ENCODE measurements around the gene ZNF324.
"Not testable (repeated sequence)": the region's sequence is repeated elsewhere in the genome, so short reads cannot be mapped to it uniquely, and the experiment has no call there.

The ZNF324 gene

DNA sequence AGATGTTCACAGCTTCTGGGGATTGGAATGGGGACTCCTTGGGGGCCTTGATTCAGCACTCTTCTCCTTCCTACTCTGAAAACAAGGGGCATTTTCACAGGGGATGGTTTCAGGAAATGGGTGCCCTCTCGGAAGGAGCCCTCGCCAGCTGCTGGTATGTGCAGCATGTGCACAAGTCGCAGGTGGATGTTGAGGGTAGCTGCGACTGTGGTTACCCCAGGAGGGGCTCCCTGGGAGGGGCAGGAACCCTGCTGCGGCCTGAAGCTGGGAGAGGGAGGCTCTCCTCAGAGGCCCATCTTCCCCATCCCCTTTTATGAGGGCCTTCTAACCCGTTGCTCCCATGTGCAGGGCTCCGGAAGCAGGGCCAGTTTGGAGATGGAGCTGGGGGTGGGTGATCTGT is 15.5 kb downstream of the ZNF324 start:
- H3K4ac ChIP-seq (ENCODE audit: low read depth, low read length), result no peak overlapping the region
- H2AK5ac ChIP-seq (ENCODE audit: low read length), result no peak overlapping the region
- no peak overlapping the region for H4K8ac ChIP-seq (ENCODE audit: low read depth, low read length)
- no peak overlapping the region for H2BK5ac ChIP-seq (ENCODE audit: low read length)
- H3K79me2 ChIP-seq (ENCODE audit: control insufficient read depth, insufficient read depth, low read length), result no peaks in the 10 kb centered on the region
- H2BK120ac ChIP-seq (ENCODE audit: low read depth, low read length), result no peak overlapping the region
- no CpG with 5 or more reads among the region's 7 CpGs for WGBS (ENCODE audit: extremely low coverage, insufficient coverage, low lambda C conversion rate)
- H3K4me2 ChIP-seq (ENCODE audit: low read length), result no peak overlapping the region
- no peak overlapping the region for H3K18ac ChIP-seq (ENCODE audit: low read length)
- no peak overlapping the region for H3K27ac ChIP-seq (ENCODE audit: low read depth, low read length)
- H3K4me1 ChIP-seq (ENCODE audit: control insufficient read depth, low read depth, low read length), result no peaks in the 10 kb centered on the region
- H3K23ac ChIP-seq (ENCODE audit: low read length), result no peak overlapping the region
- H3K4me3 ChIP-seq (ENCODE audit: low read length), result no peak overlapping the region
- no peaks in the 10 kb centered on the region for H3K27me3 ChIP-seq (ENCODE audit: insufficient read depth, low read length, poor library complexity)
- H3K9ac ChIP-seq (ENCODE audit: low read length), result no peak overlapping the region
- no peaks in the 10 kb centered on the region for H3K79me1 ChIP-seq (ENCODE audit: low read length)
- H3K36me3 ChIP-seq (ENCODE audit: control insufficient read depth, insufficient read depth, low read length), result no peaks in the 10 kb centered on the region
- H4K5ac ChIP-seq (ENCODE audit: low read length), result no peak overlapping the region
- no peak overlapping the region for H2BK15ac ChIP-seq (replicated peaks; ENCODE audit: low read depth)
- no peak overlapping the region for H3K56ac ChIP-seq (ENCODE audit: low read length)
- DNase-seq, result no peak

DNA sequence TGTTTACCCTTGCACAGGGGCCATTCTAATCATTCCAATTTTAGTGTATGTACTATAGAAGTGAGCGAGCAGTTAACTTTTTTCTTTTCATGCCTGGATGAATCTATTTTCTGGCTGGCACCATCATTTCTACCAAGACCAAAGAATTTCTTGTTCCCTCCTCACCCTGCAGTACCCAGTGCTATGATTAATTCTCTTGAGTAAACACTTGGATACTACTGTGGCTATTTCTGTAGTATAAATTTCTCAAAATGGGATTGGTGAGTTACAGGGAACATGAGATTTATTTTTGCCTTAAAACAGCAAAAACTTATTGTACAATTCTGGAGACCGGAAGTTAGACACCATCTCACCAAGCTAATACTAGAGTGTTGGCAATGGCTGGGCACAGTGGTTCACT is 16.9 kb downstream of the ZNF324 start:
- WGBS (ENCODE audit: extremely low coverage, insufficient coverage, low lambda C conversion rate), result no CpG with 5 or more reads among the region's 2 CpGs
- Histone ChIP-seq H2BK5ac (ENCODE audit: low read length) (no peak overlapping the region), H4K8ac (ENCODE audit: low read depth, low read length) (no peak overlapping the region), H3K4me1 (ENCODE audit: control insufficient read depth, low read depth, low read length) (no peaks in the 10 kb centered on the region), H3K27ac (ENCODE audit: low read depth, low read length) (no peak overlapping the region), H2BK15ac (replicated peaks; ENCODE audit: low read depth) (no peak overlapping the region), H3K27me3 (ENCODE audit: insufficient read depth, low read length, poor library complexity) (no peaks in the 10 kb centered on the region), H3K4me2 (ENCODE audit: low read length) (no peak overlapping the region), H4K5ac (ENCODE audit: low read length) (no peak overlapping the region), H3K79me1 (ENCODE audit: low read length) (no peaks in the 10 kb centered on the region), H3K18ac (ENCODE audit: low read length) (no peak overlapping the region), H3K79me2 (ENCODE audit: control insufficient read depth, insufficient read depth, low read length) (no peaks in the 10 kb centered on the region), H2AK5ac (ENCODE audit: low read length) (no peak overlapping the region), H3K9ac (ENCODE audit: low read length) (no peak overlapping the region), H3K23ac (ENCODE audit: low read length) (no peak overlapping the region), H3K4ac (ENCODE audit: low read depth, low read length) (no peak overlapping the region), H3K56ac (ENCODE audit: low read length) (no peak overlapping the region), H3K36me3 (ENCODE audit: control insufficient read depth, insufficient read depth, low read length) (no peaks in the 10 kb centered on the region), H3K4me3 (ENCODE audit: low read length) (no peak overlapping the region), H2BK120ac (ENCODE audit: low read depth, low read length) (no peak overlapping the region)
- DNase-seq, result no peak

DNA sequence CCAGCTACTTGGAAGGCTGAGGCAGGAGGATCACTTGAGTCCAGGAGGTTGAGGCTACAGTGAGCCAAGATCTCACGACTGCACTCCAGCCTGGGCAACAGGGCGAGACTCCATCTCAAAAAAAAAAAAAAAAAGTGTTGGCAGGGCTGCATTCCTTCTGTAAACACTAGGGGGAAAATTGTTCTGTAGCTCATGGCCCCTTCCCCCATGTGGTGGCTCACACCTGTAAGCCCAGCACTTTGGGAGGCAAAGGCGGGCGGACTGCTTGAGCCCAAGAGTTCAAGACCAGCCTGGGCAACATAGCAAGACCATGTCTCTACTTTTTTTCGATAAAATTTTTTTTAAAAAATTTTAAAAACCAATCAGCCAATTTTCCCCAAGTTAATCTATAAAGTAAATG is 17.5 kb downstream of the ZNF324 start:
- H2BK120ac ChIP-seq (ENCODE audit: low read depth, low read length); H3K4me2 ChIP-seq (ENCODE audit: low read length): not testable (repeated sequence)

DNA sequence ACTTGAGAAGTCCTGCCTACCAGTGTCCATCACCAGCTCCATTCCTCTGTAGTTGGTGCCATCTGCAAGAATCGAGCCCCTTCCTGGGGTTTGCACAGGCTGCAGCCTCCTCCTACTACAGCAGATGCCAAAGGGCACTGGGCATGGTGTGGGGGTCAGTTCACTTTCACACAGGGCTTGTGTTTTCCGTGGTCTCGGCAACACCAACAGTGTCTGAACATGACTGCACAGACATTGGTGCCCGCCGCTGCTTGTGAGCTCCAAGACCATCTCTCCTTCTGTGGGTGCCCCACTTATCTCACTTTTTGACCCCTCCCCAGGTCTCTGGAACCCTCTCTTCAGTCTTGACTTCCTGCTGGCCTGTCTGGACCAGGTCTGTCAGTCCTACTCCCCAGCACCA is 24.5 kb downstream of the ZNF324 start:
- no peak overlapping the region for H2BK15ac ChIP-seq (replicated peaks; ENCODE audit: low read depth)
- no peak overlapping the region for H3K4me2 ChIP-seq (ENCODE audit: low read length)
- DNase-seq, result no peak
- no peaks in the 10 kb centered on the region for H3K79me1 ChIP-seq (ENCODE audit: low read length)
- H3K4me1 ChIP-seq (ENCODE audit: control insufficient read depth, low read depth, low read length), result no peaks in the 10 kb centered on the region
- no peak overlapping the region for H3K4me3 ChIP-seq (ENCODE audit: low read length)
- H2BK5ac ChIP-seq (ENCODE audit: low read length), result no peak overlapping the region
- no peak overlapping the region for H3K4ac ChIP-seq (ENCODE audit: low read depth, low read length)
- no peak overlapping the region for H3K27ac ChIP-seq (ENCODE audit: low read depth, low read length)
- no peak overlapping the region for H4K8ac ChIP-seq (ENCODE audit: low read depth, low read length)
- no peaks in the 10 kb centered on the region for H3K79me2 ChIP-seq (ENCODE audit: control insufficient read depth, insufficient read depth, low read length)
- H3K23ac ChIP-seq (ENCODE audit: low read length), result no peak overlapping the region
- no peak overlapping the region for H3K56ac ChIP-seq (ENCODE audit: low read length)
- no peak overlapping the region for H2BK120ac ChIP-seq (ENCODE audit: low read depth, low read length)
- no peaks in the 10 kb centered on the region for H3K36me3 ChIP-seq (ENCODE audit: control insufficient read depth, insufficient read depth, low read length)
- no peak overlapping the region for H2AK5ac ChIP-seq (ENCODE audit: low read length)
- no peaks in the 10 kb centered on the region for H3K27me3 ChIP-seq (ENCODE audit: insufficient read depth, low read length, poor library complexity)
- no peak overlapping the region for H4K5ac ChIP-seq (ENCODE audit: low read length)
- no peak overlapping the region for H3K9ac ChIP-seq (ENCODE audit: low read length)
- no peak overlapping the region for H3K18ac ChIP-seq (ENCODE audit: low read length)
- WGBS (ENCODE audit: extremely low coverage, insufficient coverage, low lambda C conversion rate), result no CpG with 5 or more reads among the region's 5 CpGs

More for the DNA sequence above, 17.5 kb downstream of the ZNF324 start:
- H3K36me3 ChIP-seq (ENCODE audit: control insufficient read depth, insufficient read depth, low read length); H3K4me1 ChIP-seq (ENCODE audit: control insufficient read depth, low read depth, low read length); H2AK5ac ChIP-seq (ENCODE audit: low read length); H3K18ac ChIP-seq (ENCODE audit: low read length); H3K9ac ChIP-seq (ENCODE audit: low read length); H4K8ac ChIP-seq (ENCODE audit: low read depth, low read length); H3K79me2 ChIP-seq (ENCODE audit: control insufficient read depth, insufficient read depth, low read length); H3K56ac ChIP-seq (ENCODE audit: low read length); H2BK15ac ChIP-seq (replicated peaks; ENCODE audit: low read depth); H3K27me3 ChIP-seq (ENCODE audit: insufficient read depth, low read length, poor library complexity); H2BK5ac ChIP-seq (ENCODE audit: low read length); H3K23ac ChIP-seq (ENCODE audit: low read length); H3K79me1 ChIP-seq (ENCODE audit: low read length); H3K27ac ChIP-seq (ENCODE audit: low read depth, low read length); H4K5ac ChIP-seq (ENCODE audit: low read length); H3K4me3 ChIP-seq (ENCODE audit: low read length); H3K4ac ChIP-seq (ENCODE audit: low read depth, low read length): not testable (repeated sequence)
- peak; percentile 38 for DNase-seq
- WGBS (ENCODE audit: extremely low coverage, insufficient coverage, low lambda C conversion rate), result 100% methylated on average over 1 of the region's 5 CpGs

- H2BK120ac ChIP-seq (ENCODE audit: low read depth, low read length), result no peak overlapping the region
- DNase-seq, result no peak
- no peaks in the 10 kb centered on the region for H3K27me3 ChIP-seq (ENCODE audit: insufficient read depth, low read length, poor library complexity)
- H3K9ac ChIP-seq (ENCODE audit: low read length), result no peak overlapping the region
- no peak overlapping the region for H3K27ac ChIP-seq (ENCODE audit: low read depth, low read length)
- H3K18ac ChIP-seq (ENCODE audit: low read length), result no peak overlapping the region
- H3K4me2 ChIP-seq (ENCODE audit: low read length), result no peak overlapping the region
- H3K23ac ChIP-seq (ENCODE audit: low read length), result no peak overlapping the region
- H3K4me1 ChIP-seq (ENCODE audit: control insufficient read depth, low read depth, low read length), result no peaks in the 10 kb centered on the region
- no peak overlapping the region for H2AK5ac ChIP-seq (ENCODE audit: low read length)
- no peak overlapping the region for H2BK5ac ChIP-seq (ENCODE audit: low read length)
- no peak overlapping the region for H4K5ac ChIP-seq (ENCODE audit: low read length)
- no peak overlapping the region for H4K8ac ChIP-seq (ENCODE audit: low read depth, low read length)
- H3K56ac ChIP-seq (ENCODE audit: low read length), result no peak overlapping the region
- H2BK15ac ChIP-seq (replicated peaks; ENCODE audit: low read depth), result no peak overlapping the region
- no peak overlapping the region for H3K4me3 ChIP-seq (ENCODE audit: low read length)
- H3K4ac ChIP-seq (ENCODE audit: low read depth, low read length), result no peak overlapping the region
- no peaks in the 10 kb centered on the region for H3K79me2 ChIP-seq (ENCODE audit: control insufficient read depth, insufficient read depth, low read length)
- no CpG with 5 or more reads among the region's 14 CpGs for WGBS (ENCODE audit: extremely low coverage, insufficient coverage, low lambda C conversion rate)
- H3K79me1 ChIP-seq (ENCODE audit: low read length), result no peaks in the 10 kb centered on the region
- no peaks in the 10 kb centered on the region for H3K36me3 ChIP-seq (ENCODE audit: control insufficient read depth, insufficient read depth, low read length)
Observed at GRCh38 chr19:58492265-58492664, 25.4 kb downstream of the ZNF324 start.

DNA sequence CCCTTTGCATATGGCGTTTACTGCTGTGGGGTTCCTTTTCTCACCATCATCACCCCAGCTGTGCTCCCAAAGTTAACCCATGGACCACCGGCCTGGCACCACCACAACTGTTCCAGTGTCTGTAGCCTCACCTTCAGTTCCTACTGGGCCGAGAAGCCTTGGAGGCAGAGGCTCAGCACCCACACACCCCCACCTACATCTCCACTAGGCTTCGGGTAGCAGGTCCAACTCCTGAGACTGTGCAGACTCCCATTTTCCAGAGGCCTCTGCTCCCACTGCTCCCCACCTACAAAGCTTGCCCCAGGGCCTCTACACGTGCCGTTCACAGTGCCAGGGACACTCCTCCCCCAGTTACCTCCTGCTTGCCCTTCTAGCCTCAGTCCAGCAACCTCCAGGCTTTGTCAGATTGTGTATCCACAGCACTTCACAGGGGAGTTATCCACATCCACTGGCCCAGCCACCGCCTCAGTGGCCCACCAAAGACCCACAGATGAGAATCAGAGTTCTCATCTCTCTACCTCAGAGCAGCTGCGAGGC is 30.8 kb downstream of the ZNF324 start:
- Histone ChIP-seq H3K4me3 (ENCODE audit: low read length) (no peak overlapping the region), H3K4ac (ENCODE audit: low read depth, low read length) (no peak overlapping the region), H3K18ac (ENCODE audit: low read length) (no peak overlapping the region), H3K4me2 (ENCODE audit: low read length) (no peak overlapping the region), H3K23ac (ENCODE audit: low read length) (no peak overlapping the region), H3K36me3 (ENCODE audit: control insufficient read depth, insufficient read depth, low read length) (no peaks in the 10 kb centered on the region), H3K56ac (ENCODE audit: low read length) (no peak overlapping the region), H2BK120ac (ENCODE audit: low read depth, low read length) (no peak overlapping the region), H4K5ac (ENCODE audit: low read length) (no peak overlapping the region), H3K27me3 (ENCODE audit: insufficient read depth, low read length, poor library complexity) (no peaks in the 10 kb centered on the region), H2BK15ac (replicated peaks; ENCODE audit: low read depth) (no peak overlapping the region), H2AK5ac (ENCODE audit: low read length) (no peak overlapping the region), H2BK5ac (ENCODE audit: low read length) (no peak overlapping the region), H3K9ac (ENCODE audit: low read length) (no peak overlapping the region), H4K8ac (ENCODE audit: low read depth, low read length) (no peak overlapping the region), H3K27ac (ENCODE audit: low read depth, low read length) (no peak overlapping the region), H3K79me1 (ENCODE audit: low read length) (peaks cover 4% of the 10 kb centered on the region), H3K4me1 (ENCODE audit: control insufficient read depth, low read depth, low read length) (no peaks in the 10 kb centered on the region), H3K79me2 (ENCODE audit: control insufficient read depth, insufficient read depth, low read length) (no peaks in the 10 kb centered on the region)
- DNase-seq, result no peak
- no CpG with 5 or more reads among the region's 8 CpGs for WGBS (ENCODE audit: extremely low coverage, insufficient coverage, low lambda C conversion rate)

All from mesendoderm (in vitro differentiated cells).